Keratinocyte (primary cell): ENCODE measurements around the gene MOB3B. TPM values are rescaled to one million over a fixed set of nuclear protein-coding genes. Genes with fewer than 3 reads are reported as not detected.
"Not testable (repeated sequence)": the region's sequence is repeated elsewhere in the genome, so short reads cannot be mapped to it uniquely, and the experiment has no call there.

Experiments used
- DNase-seq: peaks from one replicate; pipeline ENCODE4 v3.0.0-alpha.2; 2011; ENCODE audit warnings: low read depth, missing footprints, low spot score
- FAIRE-seq: peaks from 2 replicates; lab custom pipeline; 2011; peaks lifted over from hg19 to GRCh38; lab: Jason Lieb, UNC
- H2AFZ ChIP-seq: 2 replicates; pipeline ENCODE4 v1.6.0; 2012; ENCODE audit warnings: low read length, control low read depth, inconsistent platforms; ENCODE audit not compliant: control insufficient read depth
- H3K27ac ChIP-seq: 2 replicates; pipeline ENCODE4 v1.5.1; 2011; ENCODE audit warnings: low read length; ENCODE audit not compliant: control insufficient read depth, insufficient read depth
- H3K27me3 ChIP-seq: 3 replicates; pipeline ENCODE4 v1.6.0; 2011; ENCODE audit warnings: low read length; ENCODE audit not compliant: control insufficient read depth, insufficient read depth; ENCODE audit errors: extremely low read depth
- H3K36me3 ChIP-seq, 2 experiments: 2 replicates in 1 of 2; 3 replicates in 1 of 2; pipeline ENCODE4 v1.5.1; 2011; ENCODE audit warnings: low read length in 2 of 2, mild to moderate bottlenecking in 1 of 2; ENCODE audit not compliant: control insufficient read depth in 2 of 2, insufficient read depth in 2 of 2; ENCODE audit errors: extremely low read depth in 1 of 2
- H3K4me1 ChIP-seq: 3 replicates; pipeline ENCODE4 v1.5.1; 2011; ENCODE audit warnings: low read length; ENCODE audit not compliant: control insufficient read depth, insufficient read depth; ENCODE audit errors: extremely low read depth
- H3K4me2 ChIP-seq: 3 replicates; pipeline ENCODE4 v1.6.0; 2011; ENCODE audit warnings: low read depth, low read length; ENCODE audit not compliant: control insufficient read depth, insufficient read depth; ENCODE audit errors: extremely low read depth
- H3K4me3 ChIP-seq, 3 experiments: fragments of 200-600 bp in 1 of 3; sonication (generic) in 1 of 3; 2 replicates in 2 of 3; 3 replicates in 1 of 3; pipeline ENCODE4 v1.5.1; 2011 to 2016; ENCODE audit warnings: low read length in 3 of 3, mild to moderate bottlenecking in 3 of 3, control low read depth in 2 of 3, inconsistent platforms in 1 of 3, low read depth in 1 of 3, mixed read lengths in 1 of 3, mixed run types in 1 of 3, moderate library complexity in 1 of 3; ENCODE audit not compliant: control insufficient read depth in 2 of 3, insufficient read depth in 2 of 3; ENCODE audit errors: extremely low read depth in 1 of 3
- H3K79me2 ChIP-seq: 2 replicates; pipeline ENCODE4 v1.6.0; 2012; ENCODE audit warnings: low read length; ENCODE audit not compliant: control insufficient read depth, insufficient read depth
- H3K9ac ChIP-seq: 3 replicates; pipeline ENCODE4 v1.6.0; 2011; ENCODE audit warnings: low read length; ENCODE audit not compliant: control insufficient read depth, insufficient read depth; ENCODE audit errors: extremely low read depth
- H3K9me1 ChIP-seq: 3 replicates; pipeline ENCODE4 v1.6.0; 2011; ENCODE audit warnings: low read length; ENCODE audit not compliant: control insufficient read depth, insufficient read depth; ENCODE audit errors: extremely low read depth
- H3K9me3 ChIP-seq: 2 replicates; pipeline ENCODE4 v1.5.1; 2012; ENCODE audit warnings: low read depth, low read length; ENCODE audit not compliant: control insufficient read depth
- H4K20me1 ChIP-seq: 3 replicates; pipeline ENCODE4 v1.6.0; 2011; ENCODE audit warnings: low read length; ENCODE audit not compliant: control insufficient read depth, insufficient read depth; ENCODE audit errors: extremely low read depth
- CTCF ChIP-seq, 3 experiments: IDR thresholded peaks in 1 of 3; conservative IDR thresholded peaks in 1 of 3; optimal IDR thresholded peaks in 1 of 3; 2 replicates in 2 of 3; 3 replicates in 1 of 3; pipeline versions ENCODE3 to v1.5.1; 2011; ENCODE audit warnings: low read length in 3 of 3, mild to moderate bottlenecking in 3 of 3, moderate library complexity in 2 of 3, control low read depth in 1 of 3, inconsistent platforms in 1 of 3; ENCODE audit not compliant: insufficient read depth in 2 of 3; ENCODE audit errors: extremely low read depth in 1 of 3
- EZH2 ChIP-seq: IDR thresholded peaks from one replicate; pipeline ENCODE4 v1.6.1; 2012; ENCODE audit warnings: inconsistent platforms, mild to moderate bottlenecking, low read length, moderate library complexity
- dilution Hi-C: fragments of 300-500 bp; cut with MboI; formaldehyde crosslinking; loops from one replicate; pipeline ENCODE4 v1.7.0; 2020; ENCODE audit warnings: low sequenced_read_pairs; ENCODE audit not compliant: extremely low pct_ligation_motif_present
- polyA plus RNA-seq, 5 experiments: library from polyadenylated mRNA; depleted of rRNA in 3 of 5; stranded (reverse) in 3 of 5; stranded (forward) in 1 of 5; unstranded in 1 of 5; fragments of >200 nt; gene quantifications; 1 replicate in 1 of 5; 2 replicates in 3 of 5; 3 replicates in 1 of 5; pipeline versions ENCODE4 v1.2.1 to v1.2.3, GENCODE V29; 2011 to 2012; ENCODE audit warnings: missing spikeins in 2 of 5, low read depth in 1 of 5, low replicate concordance in 1 of 5

Gene MOB3B
- polyA plus RNA-seq, 1 donor (not counting 4 experiments of a cell fraction or from before 2014, with no cell fraction given), result 35.3 TPM

- no peaks in the 10 kb centered on the region for H4K20me1 ChIP-seq
- H3K9ac ChIP-seq, result no peak overlapping the region
- no peak overlapping the region for H3K27ac ChIP-seq
- no peak overlapping the region for H3K4me3 ChIP-seq
- H3K9me1 ChIP-seq, result no peaks in the 10 kb centered on the region
- no peak overlapping the region for H3K4me2 ChIP-seq
- no peak overlapping the region for H2AFZ ChIP-seq
- peaks cover 46% of the 10 kb centered on the region for H3K79me2 ChIP-seq
- H3K9me3 ChIP-seq, result no peaks in the 10 kb centered on the region
- FAIRE-seq (no peak), DNase-seq (no peak)
- TF ChIP-seq CTCF (optimal IDR thresholded peaks at IDR 0.05 in 1 of 3, IDR thresholded peaks at IDR 0.05 in 1 of 3, conservative IDR thresholded peaks at IDR 0.05 in 1 of 3; ENCODE audit: extremely low read depth in 1 of 3, insufficient read depth in 2 of 3, low read length in 3 of 3) (no peak), EZH2 (no peak)
- no peaks in the 10 kb centered on the region for H3K27me3 ChIP-seq
- dilution Hi-C loops, result no loop called here
- peaks cover 49% of the 10 kb centered on the region for H3K4me1 ChIP-seq
- peaks cover 0 to 15% of the 10 kb centered on the region in 2 experiments for H3K36me3 ChIP-seq
Observed at GRCh38 chr9:27503623-27504022, 26.0 kb downstream of the MOB3B start.

GRCh38 chr9:27500902-27501301 is 28.7 kb downstream of the MOB3B start:
- H3K4me3 ChIP-seq, H3K9ac ChIP-seq, H3K9me1 ChIP-seq, DNase-seq, H3K27me3 ChIP-seq, H4K20me1 ChIP-seq, FAIRE-seq, dilution Hi-C loops, H2AFZ ChIP-seq, H3K9me3 ChIP-seq, H3K36me3 ChIP-seq, H3K4me2 ChIP-seq: not testable (repeated sequence)
- Histone ChIP-seq H3K27ac (peak overlapping the region; percentile 46), H3K79me2 (peaks cover 52% of the 10 kb centered on the region), H3K4me1 (peaks cover 59% of the 10 kb centered on the region)

- no peaks in the 10 kb centered on the region for H3K9me3 ChIP-seq
- peaks cover 0 to 5% of the 10 kb centered on the region in 2 experiments for H3K36me3 ChIP-seq
- H3K4me2 ChIP-seq, result peak overlapping the region; percentile 91
- peak overlapping the region; percentile 90 for H3K27ac ChIP-seq
- H3K27me3 ChIP-seq, result no peaks in the 10 kb centered on the region
- dilution Hi-C loops, result no loop called here
- H3K79me2 ChIP-seq, result peaks cover 55% of the 10 kb centered on the region
- peak; percentile 93 for FAIRE-seq
- TF ChIP-seq EZH2 (no peak), CTCF (optimal IDR thresholded peaks at IDR 0.05 in 1 of 3, IDR thresholded peaks at IDR 0.05 in 1 of 3, conservative IDR thresholded peaks at IDR 0.05 in 1 of 3; ENCODE audit: extremely low read depth in 1 of 3, insufficient read depth in 2 of 3, low read length in 3 of 3) (no peak)
- peaks cover 53% of the 10 kb centered on the region for H3K4me1 ChIP-seq
- H3K4me3 ChIP-seq, result peak overlapping the region in 2 of 3 experiments; percentile 19 to 55
- H2AFZ ChIP-seq, result no peak overlapping the region
- H3K9ac ChIP-seq, result peak overlapping the region; percentile 55
- DNase-seq, result peak; percentile 64
- no peaks in the 10 kb centered on the region for H4K20me1 ChIP-seq
- H3K9me1 ChIP-seq, result no peaks in the 10 kb centered on the region
Observed at GRCh38 chr9:27499451-27499850, 30.2 kb downstream of the MOB3B start.
